GM19468 (cell line): ENCODE results near the gene PGK1.

Experiments used
- ATAC-seq: cut with Tn5 transposase; IDR thresholded peaks from one replicate; pipeline ENCODE4 v1.9.1; 2021; ENCODE audit warnings: mild to moderate bottlenecking, moderate library complexity, moderate number of reproducible peaks; ENCODE audit not compliant: unreplicated experiment; ENCODE audit errors: extremely low read depth

Gene PGK1

GRCh38 chrX:78165425-78165824 lies 61.4 kb downstream of the PGK1 start:
- no peak for ATAC-seq

GRCh38 chrX:78168065-78168464 lies 64.0 kb downstream of the PGK1 start:
- no peak for ATAC-seq
